WTC11 (cell line): ENCODE results near the gene SNRPA. TPM values are rescaled to one million over a fixed set of nuclear protein-coding genes. Genes with fewer than 3 reads are reported as not detected.

Source experiments
- CDX4 ChIP-seq: fragments of 250-450 bp; sonication (Bioruptor Pico); IDR thresholded peaks from 2 replicates; pipeline ENCODE4 v1.9.0; 2021; ENCODE audit warnings: moderate library complexity, mild to moderate bottlenecking, inconsistent platforms, borderline replicate concordance
- CREB1 ChIP-seq: sonication (generic); formaldehyde crosslinking; IDR thresholded peaks from 2 replicates; pipeline ENCODE4 v1.8.0; 2023; ENCODE audit warnings: mild to moderate bottlenecking, missing genetic modification reagents
- CREM ChIP-seq: sonication (generic); formaldehyde crosslinking; IDR thresholded peaks from 2 replicates; pipeline ENCODE4 v1.8.1; 2022; ENCODE audit warnings: mild to moderate bottlenecking, missing genetic modification reagents, moderate library complexity
- E2F4 ChIP-seq: sonication (generic); formaldehyde crosslinking; IDR thresholded peaks from 2 replicates; pipeline ENCODE4 v1.8.1; 2022; ENCODE audit warnings: low read depth, mild to moderate bottlenecking, moderate library complexity, missing genetic modification reagents, borderline replicate concordance
- ELF4 ChIP-seq: sonication (generic); formaldehyde crosslinking; IDR thresholded peaks from 2 replicates; pipeline ENCODE4 v1.8.1; 2022; ENCODE audit warnings: low read depth, mild to moderate bottlenecking, moderate library complexity, missing genetic modification reagents
- GABPB1 ChIP-seq: sonication (generic); formaldehyde crosslinking; IDR thresholded peaks from 2 replicates; pipeline ENCODE4 v1.8.1; 2023; ENCODE audit warnings: mild to moderate bottlenecking, missing genetic modification reagents
- GRHL2 ChIP-seq: fragments of 250-450 bp; sonication (Bioruptor Pico); IDR thresholded peaks from 2 replicates; pipeline ENCODE4 v1.8.0; 2022; ENCODE audit warnings: mild to moderate bottlenecking, moderate library complexity; ENCODE audit not compliant: insufficient replicate concordance, severe bottlenecking
- IRF2 ChIP-seq: sonication (generic); formaldehyde crosslinking; IDR thresholded peaks from 2 replicates; pipeline ENCODE4 v1.8.0; 2022; ENCODE audit warnings: low read depth, missing genetic modification reagents, borderline replicate concordance
- KAT7 ChIP-seq: sonication (generic); formaldehyde crosslinking; IDR thresholded peaks from 2 replicates; pipeline ENCODE4 v1.8.1; 2023; ENCODE audit warnings: missing genetic modification reagents, mild to moderate bottlenecking, borderline replicate concordance
- NFE2L1 ChIP-seq: sonication (generic); formaldehyde crosslinking; IDR thresholded peaks from 2 replicates; pipeline ENCODE4 v1.8.1; 2023; ENCODE audit warnings: missing genetic modification reagents
- NFYB ChIP-seq: sonication (generic); formaldehyde crosslinking; conservative IDR thresholded peaks from 2 replicates; pipeline ENCODE4 v1.8.0; 2022; ENCODE audit warnings: low read depth, missing genetic modification reagents
- OVOL2 ChIP-seq: fragments of 250-450 bp; sonication (Bioruptor Pico); IDR thresholded peaks from 2 replicates; pipeline ENCODE4 v1.9.0; 2021; ENCODE audit warnings: mild to moderate bottlenecking, borderline replicate concordance
- PRDM15 ChIP-seq: sonication (generic); formaldehyde crosslinking; IDR thresholded peaks from 2 replicates; pipeline ENCODE4 v1.8.0; 2022; ENCODE audit warnings: missing genetic modification reagents
- TCF7 ChIP-seq: sonication (generic); formaldehyde crosslinking; IDR thresholded peaks from 2 replicates; pipeline ENCODE4 v1.8.0; 2022; ENCODE audit warnings: mild to moderate bottlenecking, low read depth, missing genetic modification reagents, moderate library complexity
- TEAD1 ChIP-seq: sonication (generic); formaldehyde crosslinking; IDR thresholded peaks from 2 replicates; pipeline ENCODE4 v1.8.0; 2022; ENCODE audit warnings: mild to moderate bottlenecking, missing genetic modification reagents
- TP53 ChIP-seq: sonication (generic); formaldehyde crosslinking; IDR thresholded peaks from 2 replicates; pipeline ENCODE4 v1.8.1; 2023; ENCODE audit warnings: mild to moderate bottlenecking, missing genetic modification reagents
- USF1 ChIP-seq: sonication (generic); formaldehyde crosslinking; IDR thresholded peaks from 2 replicates; pipeline ENCODE4 v1.8.0; 2022; ENCODE audit warnings: mild to moderate bottlenecking, missing genetic modification reagents
- ZBTB21 ChIP-seq: sonication (generic); formaldehyde crosslinking; IDR thresholded peaks from 2 replicates; pipeline ENCODE4 v1.8.1; 2023; ENCODE audit warnings: mild to moderate bottlenecking, missing genetic modification reagents, borderline replicate concordance
- ZNF121 ChIP-seq: sonication (generic); formaldehyde crosslinking; IDR thresholded peaks from 2 replicates; pipeline ENCODE4 v1.8.0; 2023; ENCODE audit warnings: missing genetic modification reagents
- ZNF219 ChIP-seq: sonication (generic); formaldehyde crosslinking; IDR thresholded peaks from 2 replicates; pipeline ENCODE4 v1.8.0; 2023; ENCODE audit warnings: missing genetic modification reagents, mild to moderate bottlenecking, borderline replicate concordance
- ZNF232 ChIP-seq: sonication (generic); formaldehyde crosslinking; IDR thresholded peaks from 2 replicates; pipeline ENCODE4 v1.8.0; 2022; ENCODE audit warnings: mild to moderate bottlenecking, missing genetic modification reagents
- ZNF317 ChIP-seq: sonication (generic); formaldehyde crosslinking; IDR thresholded peaks from 2 replicates; pipeline ENCODE4 v1.8.1; 2023; ENCODE audit warnings: low read depth, mild to moderate bottlenecking, moderate library complexity, missing genetic modification reagents, borderline replicate concordance
- ZNF396 ChIP-seq: fragments of 250-450 bp; sonication (Bioruptor Pico); IDR thresholded peaks from 2 replicates; pipeline ENCODE4 v1.8.0; 2021; ENCODE audit warnings: mild to moderate bottlenecking, moderate library complexity, borderline replicate concordance
- ZNF416 ChIP-seq: fragments of 250-450 bp; sonication (Bioruptor Pico); IDR thresholded peaks from 2 replicates; pipeline ENCODE4 v1.9.0; 2021; ENCODE audit warnings: mild to moderate bottlenecking, inconsistent platforms
- ZNF423 ChIP-seq: fragments of 250-450 bp; sonication (Bioruptor Pico); IDR thresholded peaks from 2 replicates; pipeline ENCODE4 v2.1.2; 2022; ENCODE audit warnings: mild to moderate bottlenecking, moderate library complexity
- total RNA-seq: library from RNA; stranded (reverse); gene quantifications from 3 replicates; pipeline ENCODE4 v1.2.3, GENCODE V29; 2021

Gene SNRPA
- total RNA-seq, 1 experiment from 2014 or later, result 227 TPM

GRCh38 chr19:40777937-40778705 is 27.1 kb downstream of the SNRPA start, which contains the start of gene RAB4B (continued):
- TF ChIP-seq ZNF416 (no peak), OVOL2 (CRISPR knock-in tag) (no peak), E2F4 (CRISPR knock-in tag) (no peak), CDX4 (no peak), TEAD1 (CRISPR knock-in tag) (0 out of 2 replicates have a peak, but pooled peaks have one; percentile 18), TCF7 (no peak), NFE2L1 (CRISPR knock-in tag) (no peak; the same call in 1 of the 2 replicates), IRF2 (CRISPR knock-in tag) (no peak), GRHL2 (no peak), ZBTB21 (CRISPR knock-in tag) (no peak), ELF4 (CRISPR knock-in tag) (no peak), NFYB (peak; percentile 99), USF1 (CRISPR knock-in tag) (0 out of 2 replicates have a peak, but pooled peaks have one; percentile 30), ZNF423 (CRISPR knock-in tag) (no peak), ZNF396 (CRISPR knock-in tag) (no peak), ZNF121 (CRISPR knock-in tag) (no peak), CREB1 (CRISPR knock-in tag) (no peak), TP53 (no peak), ZNF219 (CRISPR knock-in tag) (no peak), ZNF232 (CRISPR knock-in tag) (0 out of 2 replicates have a peak, but pooled peaks have one; percentile 15), CREM (CRISPR knock-in tag) (no peak), PRDM15 (peak; percentile 42), GABPB1 (CRISPR knock-in tag) (no peak), KAT7 (no peak), ZNF317 (CRISPR knock-in tag) (no peak)
